HepG2 (cell line): ENCODE data around the gene NAA38. TPM values are rescaled to one million over a fixed set of nuclear protein-coding genes. Genes with fewer than 3 reads are reported as not detected.

ENCODE experiments used
- ADNP ChIP-seq: sonication (generic); formaldehyde crosslinking; IDR thresholded peaks from 2 replicates; pipeline ENCODE4 v1.4.0; 2020; ENCODE audit warnings: missing genetic modification reagents
- ETV6 ChIP-seq: sonication (generic); formaldehyde crosslinking; conservative IDR thresholded peaks from 2 replicates; pipeline ENCODE4 v1.4.0; 2020; ENCODE audit warnings: missing genetic modification reagents
- HNRNPK ChIP-seq: fragments of 200-400 bp; formaldehyde crosslinking; IDR thresholded peaks from 2 replicates; pipeline ENCODE4 v1.6.1; 2018; ENCODE audit warnings: low read length, low read depth, moderate library complexity, mild to moderate bottlenecking; ENCODE audit not compliant: poor library complexity, severe bottlenecking
- JDP2 ChIP-seq: sonication (generic); formaldehyde crosslinking; IDR thresholded peaks from 2 replicates; pipeline ENCODE4 v1.8.1; 2022; ENCODE audit warnings: missing genetic modification reagents, borderline replicate concordance
- JUN ChIP-seq: sonication (generic); formaldehyde crosslinking; IDR thresholded peaks from 2 replicates; pipeline ENCODE4 v1.4.0; 2020; ENCODE audit warnings: mild to moderate bottlenecking, missing genetic modification reagents
- NR2F6 ChIP-seq, 2 experiments: IDR thresholded peaks; 2 replicates each; pipeline ENCODE4 v1.6.1; 2016; ENCODE audit warnings: antibody characterized with exemption in 1 of 2, mild to moderate bottlenecking in 1 of 2
- POGZ ChIP-seq: sonication (generic); formaldehyde crosslinking; IDR thresholded peaks from 2 replicates; pipeline ENCODE4 v1.4.0; 2020; ENCODE audit warnings: mild to moderate bottlenecking, missing genetic modification reagents
- ZFP36L2 ChIP-seq: sonication (generic); formaldehyde crosslinking; IDR thresholded peaks from 2 replicates; pipeline ENCODE4 v1.4.0; 2020; ENCODE audit warnings: missing genetic modification reagents
- ZMYM2 ChIP-seq: sonication (generic); formaldehyde crosslinking; IDR thresholded peaks from 2 replicates; pipeline ENCODE4 v1.8.0; 2022; ENCODE audit warnings: mild to moderate bottlenecking, missing genetic modification reagents
- ZNF143 ChIP-seq: sonication (generic); formaldehyde crosslinking; IDR thresholded peaks from 2 replicates; pipeline ENCODE4 v1.4.0; 2020; ENCODE audit warnings: missing genetic modification reagents
- ZNF382 ChIP-seq: sonication (generic); formaldehyde crosslinking; IDR thresholded peaks from 2 replicates; pipeline ENCODE4 v1.5.0; 2020; ENCODE audit warnings: missing genetic modification reagents, mild to moderate bottlenecking, borderline replicate concordance
- ZNF570 ChIP-seq: sonication (generic); formaldehyde crosslinking; IDR thresholded peaks from 2 replicates; pipeline ENCODE4 v1.4.0; 2020; ENCODE audit warnings: mild to moderate bottlenecking, missing genetic modification reagents, borderline replicate concordance
- ZNF589 ChIP-seq: sonication (generic); formaldehyde crosslinking; conservative IDR thresholded peaks from 2 replicates; pipeline ENCODE4 v1.8.0; 2022; ENCODE audit warnings: mild to moderate bottlenecking, moderate library complexity, missing genetic modification reagents
- polyA plus RNA-seq, 8 experiments: library from polyadenylated mRNA; depleted of rRNA in 3 of 8; stranded (reverse) in 7 of 8; unstranded in 1 of 8; fragments of >200 nt; fragmentation: Illumina TruSeq in 4 of 8; extraction: Trizol in 4 of 8; gene quantifications; 2 replicates each; pipeline versions ENCODE4 v1.2.1 to v1.2.3, GENCODE V29; 2011 to 2016; ENCODE audit warnings: low read depth in 4 of 8, missing spikeins in 1 of 8, mixed read lengths in 1 of 8; ENCODE audit not compliant: insufficient read depth in 1 of 8
- total RNA-seq, 5 experiments: library from RNA; depleted of rRNA; stranded (reverse); fragments of >200 nt; fragmentation: Illumina TruSeq; extraction: Trizol; gene quantifications; 2 replicates each; pipeline ENCODE4 v1.2.3, GENCODE V29; 2016; ENCODE audit warnings: low read depth in 1 of 5
- TF ChIP-seq, protein P1 (sequence below): sonication (generic); formaldehyde crosslinking; IDR thresholded peaks from 2 replicates; pipeline ENCODE4 v1.4.0; 2020; ENCODE audit warnings: low read depth, missing genetic modification reagents
- TF ChIP-seq, protein P2 (sequence below): sonication (generic); formaldehyde crosslinking; IDR thresholded peaks from 2 replicates; pipeline ENCODE4 v1.4.0; 2020; ENCODE audit warnings: missing genetic modification reagents, borderline replicate concordance
- TF ChIP-seq, protein P3 (sequence below): IDR thresholded peaks from 2 replicates; pipeline ENCODE4 v1.6.1; 2012; ENCODE audit warnings: low read length, improper control_type of control experiment
- TF ChIP-seq, protein P4 (sequence below): sonication (generic); formaldehyde crosslinking; IDR thresholded peaks from 2 replicates; pipeline ENCODE4 v1.5.0; 2020; ENCODE audit warnings: missing genetic modification reagents, mild to moderate bottlenecking, borderline replicate concordance
- TF ChIP-seq, protein P5 (sequence below): sonication (generic); formaldehyde crosslinking; IDR thresholded peaks from 2 replicates; pipeline ENCODE4 v1.4.0; 2020; ENCODE audit warnings: missing genetic modification reagents

Gene NAA38
- total and polyA plus RNA-seq, 2 of the 13 experiments (the other 11 are each of a cell fraction or from before 2014, with no cell fraction given) = 46.9 to 91.6 TPM

DNA sequence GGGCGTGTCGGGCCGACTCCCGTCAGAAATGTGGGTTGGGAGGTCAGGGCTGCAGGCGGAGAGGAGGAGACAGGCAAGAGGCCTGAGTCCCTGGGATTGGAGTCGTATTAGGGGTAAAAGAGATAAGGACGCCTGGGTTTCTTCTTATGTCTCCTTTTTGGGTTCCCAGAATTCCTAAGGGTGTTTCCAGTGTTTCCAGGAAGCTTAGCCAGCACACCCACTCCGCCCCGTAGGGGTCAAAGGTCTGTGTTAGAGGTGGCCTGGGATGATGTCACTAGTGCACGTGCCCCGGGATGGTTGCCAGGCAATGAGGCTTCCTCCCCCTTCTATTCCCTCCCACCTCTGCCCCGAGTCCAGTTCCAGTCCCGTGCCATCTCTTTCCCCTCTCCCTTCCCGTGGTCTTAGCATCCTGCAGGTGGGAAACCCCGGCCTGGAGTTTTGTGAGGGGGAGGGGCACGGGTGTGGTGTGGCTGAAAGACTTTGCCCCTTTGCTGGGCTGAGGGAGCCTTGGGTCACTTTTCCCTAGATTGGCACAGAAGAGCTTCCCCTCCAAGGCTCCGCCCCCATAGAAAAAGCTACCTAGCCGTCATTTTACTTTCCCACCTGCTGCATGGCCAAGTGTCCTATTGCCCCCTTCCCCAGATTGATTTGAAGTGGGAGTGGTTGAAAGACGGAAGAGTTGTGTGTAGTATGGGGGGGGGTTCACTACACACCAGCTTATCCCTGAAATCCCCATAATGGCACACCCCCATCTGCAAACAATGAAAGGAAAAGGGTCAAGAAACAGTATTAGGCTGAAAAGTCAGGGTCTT, 20.6 kb downstream of the NAA38 start (continued):
- TF ChIP-seq, protein P1, sequence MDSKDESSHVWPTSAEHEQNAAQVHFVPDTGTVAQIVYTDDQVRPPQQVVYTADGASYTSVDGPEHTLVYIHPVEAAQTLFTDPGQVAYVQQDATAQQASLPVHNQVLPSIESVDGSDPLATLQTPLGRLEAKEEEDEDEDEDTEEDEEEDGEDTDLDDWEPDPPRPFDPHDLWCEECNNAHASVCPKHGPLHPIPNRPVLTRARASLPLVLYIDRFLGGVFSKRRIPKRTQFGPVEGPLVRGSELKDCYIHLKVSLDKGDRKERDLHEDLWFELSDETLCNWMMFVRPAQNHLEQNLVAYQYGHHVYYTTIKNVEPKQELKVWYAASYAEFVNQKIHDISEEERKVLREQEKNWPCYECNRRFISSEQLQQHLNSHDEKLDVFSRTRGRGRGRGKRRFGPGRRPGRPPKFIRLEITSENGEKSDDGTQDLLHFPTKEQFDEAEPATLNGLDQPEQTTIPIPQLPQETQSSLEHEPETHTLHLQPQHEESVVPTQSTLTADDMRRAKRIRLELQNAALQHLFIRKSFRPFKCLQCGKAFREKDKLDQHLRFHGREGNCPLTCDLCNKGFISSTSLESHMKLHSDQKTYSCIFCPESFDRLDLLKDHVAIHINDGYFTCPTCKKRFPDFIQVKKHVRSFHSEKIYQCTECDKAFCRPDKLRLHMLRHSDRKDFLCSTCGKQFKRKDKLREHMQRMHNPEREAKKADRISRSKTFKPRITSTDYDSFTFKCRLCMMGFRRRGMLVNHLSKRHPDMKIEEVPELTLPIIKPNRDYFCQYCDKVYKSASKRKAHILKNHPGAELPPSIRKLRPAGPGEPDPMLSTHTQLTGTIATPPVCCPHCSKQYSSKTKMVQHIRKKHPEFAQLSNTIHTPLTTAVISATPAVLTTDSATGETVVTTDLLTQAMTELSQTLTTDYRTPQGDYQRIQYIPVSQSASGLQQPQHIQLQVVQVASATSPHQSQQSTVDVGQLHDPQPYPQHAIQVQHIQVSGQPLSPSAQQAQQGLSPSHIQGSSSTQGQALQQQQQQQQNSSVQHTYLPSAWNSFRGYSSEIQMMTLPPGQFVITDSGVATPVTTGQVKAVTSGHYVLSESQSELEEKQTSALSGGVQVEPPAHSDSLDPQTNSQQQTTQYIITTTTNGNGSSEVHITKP (CRISPR knock-in tag) = peak; percentile 94
- TF ChIP-seq, protein P2, sequence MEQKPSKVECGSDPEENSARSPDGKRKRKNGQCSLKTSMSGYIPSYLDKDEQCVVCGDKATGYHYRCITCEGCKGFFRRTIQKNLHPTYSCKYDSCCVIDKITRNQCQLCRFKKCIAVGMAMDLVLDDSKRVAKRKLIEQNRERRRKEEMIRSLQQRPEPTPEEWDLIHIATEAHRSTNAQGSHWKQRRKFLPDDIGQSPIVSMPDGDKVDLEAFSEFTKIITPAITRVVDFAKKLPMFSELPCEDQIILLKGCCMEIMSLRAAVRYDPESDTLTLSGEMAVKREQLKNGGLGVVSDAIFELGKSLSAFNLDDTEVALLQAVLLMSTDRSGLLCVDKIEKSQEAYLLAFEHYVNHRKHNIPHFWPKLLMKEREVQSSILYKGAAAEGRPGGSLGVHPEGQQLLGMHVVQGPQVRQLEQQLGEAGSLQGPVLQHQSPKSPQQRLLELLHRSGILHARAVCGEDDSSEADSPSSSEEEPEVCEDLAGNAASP = peak; percentile 97
- TF ChIP-seq POGZ (CRISPR knock-in tag) (peak; percentile 74), ZFP36L2 (no peak), ZMYM2 (CRISPR knock-in tag) (peak; percentile 43; the same call in 1 of the 2 replicates), NR2F6 (IDR thresholded peaks at IDR 0.05) (peak; percentile 99), NR2F6 (CRISPR knock-in tag; IDR thresholded peaks at IDR 0.05) (peak; percentile 99), ZNF143 (CRISPR knock-in tag) (peak; percentile 80), JUN (CRISPR knock-in tag) (peak; percentile 95), ZNF589 (CRISPR knock-in tag) (peak; percentile 77; the same call in 1 of the 2 replicates), ETV6 (CRISPR knock-in tag) (peak; percentile 67; the same call in 1 of the 2 replicates), JDP2 (CRISPR knock-in tag) (no peak; the same call in 1 of the 2 replicates), ZNF570 (no peak), ZNF382 (CRISPR knock-in tag) (no peak), HNRNPK (no peak), ADNP (no peak)
- TF ChIP-seq, protein P3, sequence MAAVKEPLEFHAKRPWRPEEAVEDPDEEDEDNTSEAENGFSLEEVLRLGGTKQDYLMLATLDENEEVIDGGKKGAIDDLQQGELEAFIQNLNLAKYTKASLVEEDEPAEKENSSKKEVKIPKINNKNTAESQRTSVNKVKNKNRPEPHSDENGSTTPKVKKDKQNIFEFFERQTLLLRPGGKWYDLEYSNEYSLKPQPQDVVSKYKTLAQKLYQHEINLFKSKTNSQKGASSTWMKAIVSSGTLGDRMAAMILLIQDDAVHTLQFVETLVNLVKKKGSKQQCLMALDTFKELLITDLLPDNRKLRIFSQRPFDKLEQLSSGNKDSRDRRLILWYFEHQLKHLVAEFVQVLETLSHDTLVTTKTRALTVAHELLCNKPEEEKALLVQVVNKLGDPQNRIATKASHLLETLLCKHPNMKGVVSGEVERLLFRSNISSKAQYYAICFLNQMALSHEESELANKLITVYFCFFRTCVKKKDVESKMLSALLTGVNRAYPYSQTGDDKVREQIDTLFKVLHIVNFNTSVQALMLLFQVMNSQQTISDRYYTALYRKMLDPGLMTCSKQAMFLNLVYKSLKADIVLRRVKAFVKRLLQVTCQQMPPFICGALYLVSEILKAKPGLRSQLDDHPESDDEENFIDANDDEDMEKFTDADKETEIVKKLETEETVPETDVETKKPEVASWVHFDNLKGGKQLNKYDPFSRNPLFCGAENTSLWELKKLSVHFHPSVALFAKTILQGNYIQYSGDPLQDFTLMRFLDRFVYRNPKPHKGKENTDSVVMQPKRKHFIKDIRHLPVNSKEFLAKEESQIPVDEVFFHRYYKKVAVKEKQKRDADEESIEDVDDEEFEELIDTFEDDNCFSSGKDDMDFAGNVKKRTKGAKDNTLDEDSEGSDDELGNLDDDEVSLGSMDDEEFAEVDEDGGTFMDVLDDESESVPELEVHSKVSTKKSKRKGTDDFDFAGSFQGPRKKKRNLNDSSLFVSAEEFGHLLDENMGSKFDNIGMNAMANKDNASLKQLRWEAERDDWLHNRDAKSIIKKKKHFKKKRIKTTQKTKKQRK = no peak
- TF ChIP-seq, protein P4, sequence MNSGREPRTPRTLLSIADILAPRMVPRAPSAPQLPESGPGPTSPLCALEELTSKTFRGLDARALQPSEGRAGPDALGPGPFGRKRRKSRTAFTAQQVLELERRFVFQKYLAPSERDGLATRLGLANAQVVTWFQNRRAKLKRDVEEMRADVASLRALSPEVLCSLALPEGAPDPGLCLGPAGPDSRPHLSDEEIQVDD (CRISPR knock-in tag) = no peak
- TF ChIP-seq, protein P5, sequence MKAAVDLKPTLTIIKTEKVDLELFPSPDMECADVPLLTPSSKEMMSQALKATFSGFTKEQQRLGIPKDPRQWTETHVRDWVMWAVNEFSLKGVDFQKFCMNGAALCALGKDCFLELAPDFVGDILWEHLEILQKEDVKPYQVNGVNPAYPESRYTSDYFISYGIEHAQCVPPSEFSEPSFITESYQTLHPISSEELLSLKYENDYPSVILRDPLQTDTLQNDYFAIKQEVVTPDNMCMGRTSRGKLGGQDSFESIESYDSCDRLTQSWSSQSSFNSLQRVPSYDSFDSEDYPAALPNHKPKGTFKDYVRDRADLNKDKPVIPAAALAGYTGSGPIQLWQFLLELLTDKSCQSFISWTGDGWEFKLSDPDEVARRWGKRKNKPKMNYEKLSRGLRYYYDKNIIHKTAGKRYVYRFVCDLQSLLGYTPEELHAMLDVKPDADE (CRISPR knock-in tag) = no peak
